ENCODE measurements around the gene WIPF3. TPM values are rescaled to one million over a fixed set of nuclear protein-coding genes. Genes with fewer than 3 reads are reported as not detected.

Gene WIPF3
- total and polyA plus RNA-seq, 2 of the 4 experiments (the other 2 are of a cell fraction), result not detected

DNA sequence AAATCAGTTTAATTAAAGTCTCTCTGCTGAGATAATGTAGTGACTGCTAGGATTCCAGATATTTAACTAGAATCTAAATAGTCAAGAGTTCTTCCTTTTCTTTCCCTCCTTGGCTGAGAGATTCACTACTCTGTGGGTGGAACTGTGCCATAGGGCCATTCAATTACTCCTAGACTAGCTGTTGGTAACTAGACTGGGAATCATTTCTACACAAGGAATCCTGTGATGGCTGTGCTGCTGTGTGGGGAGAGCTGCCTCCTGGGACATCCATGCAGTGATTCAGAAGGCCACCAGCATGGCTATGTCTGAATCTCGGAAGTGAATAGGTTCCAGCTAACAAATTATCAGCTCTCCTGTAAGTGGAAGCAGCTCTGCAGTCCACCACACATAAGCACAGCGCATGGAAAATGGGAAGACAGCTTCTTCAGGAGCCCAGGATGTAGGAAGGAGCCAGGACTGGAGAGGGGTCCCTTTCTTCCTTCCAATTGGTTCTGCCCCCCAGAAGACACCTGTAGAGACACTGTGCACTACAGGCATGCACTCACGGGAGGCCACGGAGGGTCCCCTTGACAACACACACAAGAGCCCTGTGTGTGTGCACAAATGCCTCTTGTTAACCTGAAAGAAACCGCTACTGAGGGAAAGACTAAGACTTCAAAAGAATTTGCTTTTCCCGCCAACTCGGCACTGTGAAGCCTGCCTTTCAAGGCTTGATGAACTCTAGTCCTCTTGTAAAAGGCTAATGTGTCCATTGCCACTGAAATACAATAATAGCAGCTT, 116.8 kb downstream of the WIPF3 start:
- no peak overlapping the region for H4K5ac ChIP-seq (ENCODE audit: low read depth, low read length)
- H3K4me1 ChIP-seq (ENCODE audit: control insufficient read depth, insufficient read depth, low read length), result no peaks in the 10 kb centered on the region
- CTCF ChIA-PET, result interaction anchor here (1.7 to 1.9 kb wide), 2 partner anchors 8 to 45 kb away, joined by 4 to 5 read pairs; no protein-coding TSS in a partner anchor
- H3K9me1 ChIP-seq (ENCODE audit: insufficient read depth, low read length), result no peaks in the 10 kb centered on the region
- no peak overlapping the region for H2AK9ac ChIP-seq (replicated peaks; ENCODE audit: low read depth, low read length, poor library complexity)
- dilution Hi-C loops (cut with HindIII; ENCODE audit: low sequenced_read_pairs, unreplicated experiment) (no loop called here), intact Hi-C loops (cut with micrococcal nuclease) (loop anchor here (5.0 kb wide), 1 partner anchor 286 kb away; no protein-coding TSS in a partner anchor), in situ Hi-C loops (cut with MboI; ENCODE audit: low sequenced_read_pairs) (no loop called here)
- no peak overlapping the region for H2AK5ac ChIP-seq (ENCODE audit: low read depth, low read length)
- no peak overlapping the region for H4K8ac ChIP-seq (ENCODE audit: low read depth in 2 of 2, low read length in 2 of 2)
- H3K79me1 ChIP-seq (ENCODE audit: low read depth in 1 of 2, low read length in 2 of 2), result peaks cover 3 to 6% of the 10 kb centered on the region in 2 experiments; a peak in 3 of 4 replicates
- TF ChIP-seq MAFK (IDR thresholded peaks at IDR 0.05; ENCODE audit: low read depth, low read length), result no peak
- no peak for TF ChIP-seq CEBPB (IDR thresholded peaks at IDR 0.05; ENCODE audit: low read depth, low read length)
- TF ChIP-seq CHD1 (IDR thresholded peaks at IDR 0.05; ENCODE audit: low read depth, low read length), result no peak
- no peak for TF ChIP-seq SMC3 (IDR thresholded peaks at IDR 0.05; ENCODE audit: low read depth, low read length)
- no peak for TF ChIP-seq NFE2L2 (IDR thresholded peaks at IDR 0.05; ENCODE audit: low read depth, low read length)
- TF ChIP-seq, protein P1, sequence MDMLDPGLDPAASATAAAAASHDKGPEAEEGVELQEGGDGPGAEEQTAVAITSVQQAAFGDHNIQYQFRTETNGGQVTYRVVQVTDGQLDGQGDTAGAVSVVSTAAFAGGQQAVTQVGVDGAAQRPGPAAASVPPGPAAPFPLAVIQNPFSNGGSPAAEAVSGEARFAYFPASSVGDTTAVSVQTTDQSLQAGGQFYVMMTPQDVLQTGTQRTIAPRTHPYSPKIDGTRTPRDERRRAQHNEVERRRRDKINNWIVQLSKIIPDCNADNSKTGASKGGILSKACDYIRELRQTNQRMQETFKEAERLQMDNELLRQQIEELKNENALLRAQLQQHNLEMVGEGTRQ (IDR thresholded peaks at IDR 0.05; ENCODE audit: low read depth, low read length), result no peak
- TF ChIP-seq POLR2A (IDR thresholded peaks at IDR 0.05; ENCODE audit: low read depth, low read length), result no peak
- TF ChIP-seq, protein P2, sequence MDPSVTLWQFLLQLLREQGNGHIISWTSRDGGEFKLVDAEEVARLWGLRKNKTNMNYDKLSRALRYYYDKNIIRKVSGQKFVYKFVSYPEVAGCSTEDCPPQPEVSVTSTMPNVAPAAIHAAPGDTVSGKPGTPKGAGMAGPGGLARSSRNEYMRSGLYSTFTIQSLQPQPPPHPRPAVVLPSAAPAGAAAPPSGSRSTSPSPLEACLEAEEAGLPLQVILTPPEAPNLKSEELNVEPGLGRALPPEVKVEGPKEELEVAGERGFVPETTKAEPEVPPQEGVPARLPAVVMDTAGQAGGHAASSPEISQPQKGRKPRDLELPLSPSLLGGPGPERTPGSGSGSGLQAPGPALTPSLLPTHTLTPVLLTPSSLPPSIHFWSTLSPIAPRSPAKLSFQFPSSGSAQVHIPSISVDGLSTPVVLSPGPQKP (IDR thresholded peaks at IDR 0.05; ENCODE audit: borderline replicate concordance, low read depth, low read length), result no peak
- TF ChIP-seq RCOR1 (IDR thresholded peaks at IDR 0.05; ENCODE audit: insufficient replicate concordance, low read length), result no peak
- no peak for TF ChIP-seq MAZ (IDR thresholded peaks at IDR 0.05; ENCODE audit: borderline replicate concordance, low read depth, low read length)
- TF ChIP-seq RAD21 (IDR thresholded peaks at IDR 0.05; ENCODE audit: low read length), result no peak
- TF ChIP-seq RFX5 (IDR thresholded peaks at IDR 0.05; ENCODE audit: low read depth, low read length), result no peak
- H3K9me3 ChIP-seq (ENCODE audit: control insufficient read depth, insufficient read depth, low read length), result no peaks in the 10 kb centered on the region
- peaks cover 48% of the 10 kb centered on the region for H3K36me3 ChIP-seq (ENCODE audit: control insufficient read depth, insufficient read depth, low read length)
- BruUV-seq (replicated peaks), result no TSS peak
- no peak overlapping the region for H2BK15ac ChIP-seq (ENCODE audit: low read depth, low read length)
- H4K91ac ChIP-seq (ENCODE audit: insufficient read depth, low read depth, low read length), result no peak overlapping the region
- H4K20me1 ChIP-seq (ENCODE audit: insufficient read depth, low read length), result peaks cover 5% of the 10 kb centered on the region; the same call in 1 of the 2 replicates
- no peak overlapping the region for H3K27ac ChIP-seq (ENCODE audit: insufficient read depth, low read length)
- no peak overlapping the region for H2BK5ac ChIP-seq (ENCODE audit: low read depth, low read length, poor library complexity, severe bottlenecking)
- H3K4ac ChIP-seq (ENCODE audit: low read depth, low read length), result no peak overlapping the region
- no peak overlapping the region for H3K14ac ChIP-seq (replicated peaks; ENCODE audit: low read depth, low read length)
- no peak overlapping the region for H3K4me2 ChIP-seq (ENCODE audit: low read depth, low read length)
- H3K9ac ChIP-seq (ENCODE audit: low read depth, low read length), result no peak overlapping the region
- no peak overlapping the region for H3K18ac ChIP-seq (ENCODE audit: low read depth, low read length)
- H3K27me3 ChIP-seq (ENCODE audit: control insufficient read depth, insufficient read depth, low read length), result no peaks in the 10 kb centered on the region
- H2BK120ac ChIP-seq (ENCODE audit: low read depth, low read length), result no peak overlapping the region
- H2AFZ ChIP-seq (replicated peaks; ENCODE audit: low read length, poor library complexity), result no peak overlapping the region
- no peak overlapping the region for H2BK20ac ChIP-seq (ENCODE audit: low read depth, low read length)
- no peak overlapping the region for H3K56ac ChIP-seq (ENCODE audit: extremely low read depth, insufficient read depth, low read length)
- POLR2A ChIA-PET (ENCODE audit: unreplicated experiment), result no interaction called here
- no peak overlapping the region for H3K23ac ChIP-seq (ENCODE audit: low read depth, low read length)
- DNase-seq, result no peak
- WGBS, 2 experiments (ENCODE audit: extremely low coverage in 2 of 2, insufficient read length in 1 of 2), result 93% methylated on average over 2 of the region's 7 CpGs; no CpG with 5 or more reads in 1 of the 2 experiments
- no peak overlapping the region for H3K4me3 ChIP-seq (ENCODE audit: insufficient read depth, low read depth, low read length)
- no peak for ATAC-seq (ENCODE audit: low read depth)

Measured in IMR-90 (cell line).